Trophoblast cell (in vitro differentiated cells and primary cell): ENCODE data around the gene L3MBTL4.

Source experiments
- DNase-seq, 2 donors: peaks; one replicate each; pipeline ENCODE4 v3.0.0-alpha.2; 2016
- H2AFZ ChIP-seq: 2 replicates; pipeline ENCODE4 v1.6.1; 2013; ENCODE audit warnings: low read length, moderate library complexity, mild to moderate bottlenecking; ENCODE audit not compliant: insufficient read depth, poor library complexity
- H2AK5ac ChIP-seq: 2 replicates; pipeline ENCODE4 v1.6.1; 2013; ENCODE audit warnings: mild to moderate bottlenecking, low read length
- H2BK120ac ChIP-seq: 2 replicates; pipeline ENCODE4 v1.6.1; 2013; ENCODE audit warnings: low read length, mild to moderate bottlenecking, moderate library complexity; ENCODE audit not compliant: insufficient read depth, poor library complexity
- H2BK12ac ChIP-seq: 2 replicates; pipeline ENCODE4 v1.6.1; 2013; ENCODE audit warnings: mild to moderate bottlenecking, low read length, moderate library complexity
- H2BK5ac ChIP-seq: 2 replicates; pipeline ENCODE4 v1.6.1; 2013; ENCODE audit warnings: low read length, low read depth, moderate library complexity, mild to moderate bottlenecking; ENCODE audit not compliant: poor library complexity
- H3K14ac ChIP-seq: 2 replicates; pipeline ENCODE4 v1.6.1; 2013; ENCODE audit warnings: mild to moderate bottlenecking, low read length
- H3K18ac ChIP-seq: 2 replicates; pipeline ENCODE4 v1.6.1; 2013; ENCODE audit warnings: mild to moderate bottlenecking, low read length
- H3K23ac ChIP-seq: 2 replicates; pipeline ENCODE4 v1.6.1; 2013; ENCODE audit warnings: low read length
- H3K27ac ChIP-seq: 2 replicates; pipeline ENCODE4 v1.5.1; 2013; ENCODE audit warnings: low read depth, mild to moderate bottlenecking, inconsistent platforms, low read length, moderate library complexity
- H3K27me3 ChIP-seq: 2 replicates; pipeline ENCODE4 v1.6.1; 2013; ENCODE audit warnings: inconsistent platforms, mild to moderate bottlenecking, low read length, moderate library complexity; ENCODE audit not compliant: insufficient read depth
- H3K36me3 ChIP-seq, 2 experiments: 1 replicate in 1 of 2; 2 replicates in 1 of 2; pipeline ENCODE4 v1.6.1; 2013; ENCODE audit warnings: low read length in 2 of 2, mild to moderate bottlenecking in 2 of 2, moderate library complexity in 1 of 2; ENCODE audit not compliant: insufficient read depth in 2 of 2, control insufficient read depth in 1 of 2
- H3K4ac ChIP-seq: 2 replicates; pipeline ENCODE4 v1.6.1; 2013; ENCODE audit warnings: low read depth, mild to moderate bottlenecking, low read length, moderate library complexity
- H3K4me1 ChIP-seq, 2 experiments: 1 replicate in 1 of 2; 2 replicates in 1 of 2; pipeline ENCODE4 v1.6.1; 2013; ENCODE audit warnings: low read length in 2 of 2, mild to moderate bottlenecking in 2 of 2, moderate library complexity in 1 of 2; ENCODE audit not compliant: insufficient read depth in 2 of 2, control insufficient read depth in 1 of 2
- H3K4me2 ChIP-seq: 2 replicates; pipeline ENCODE4 v1.6.1; 2013; ENCODE audit warnings: inconsistent platforms, mild to moderate bottlenecking, low read length, moderate library complexity
- H3K4me3 ChIP-seq: 2 replicates; pipeline ENCODE4 v1.5.1; 2013; ENCODE audit warnings: mild to moderate bottlenecking, low read depth, low read length, inconsistent platforms
- H3K79me1 ChIP-seq: one replicate; pipeline ENCODE4 v1.6.1; 2013; ENCODE audit warnings: low read length
- H3K79me2 ChIP-seq: 2 replicates; pipeline ENCODE4 v1.6.1; 2013; ENCODE audit warnings: low read length, mild to moderate bottlenecking; ENCODE audit not compliant: control insufficient read depth, insufficient read depth, poor library complexity
- H3K9ac ChIP-seq: 2 replicates; pipeline ENCODE4 v1.6.1; 2013; ENCODE audit warnings: mild to moderate bottlenecking, low read length
- H3K9me3 ChIP-seq: 2 replicates; pipeline ENCODE4 v1.6.1; 2013; ENCODE audit warnings: low read depth, mild to moderate bottlenecking, control low read depth, inconsistent platforms, low read length; ENCODE audit not compliant: insufficient read depth
- H4K12ac ChIP-seq: 2 replicates; pipeline ENCODE4 v1.6.1; 2013; ENCODE audit warnings: low read depth, mild to moderate bottlenecking, low read length, moderate library complexity
- H4K8ac ChIP-seq: 2 replicates; pipeline ENCODE4 v1.6.1; 2013; ENCODE audit warnings: low read depth, mild to moderate bottlenecking, low read length, moderate library complexity
- H4K91ac ChIP-seq: one replicate; pipeline ENCODE4 v1.6.1; 2013; ENCODE audit warnings: low read depth, mild to moderate bottlenecking, low read length, moderate library complexity
- WGBS: extraction: QIAGEN DNeasy Blood & Tissue Kit; methylation state at CpG from one replicate; pipeline ENCODE4 v1.1.7; 2013; ENCODE audit warnings: missing lambda C conversion rate; ENCODE audit not compliant: insufficient read length, insufficient coverage; ENCODE audit errors: extremely low coverage; 5-methylcytosine and 5-hydroxymethylcytosine counted together

L3MBTL4 gene

GRCh38 chr18:6355789-6356589 lies 58.7 kb downstream of the L3MBTL4 start:
- H3K27ac ChIP-seq = no peak overlapping the region

DNA sequence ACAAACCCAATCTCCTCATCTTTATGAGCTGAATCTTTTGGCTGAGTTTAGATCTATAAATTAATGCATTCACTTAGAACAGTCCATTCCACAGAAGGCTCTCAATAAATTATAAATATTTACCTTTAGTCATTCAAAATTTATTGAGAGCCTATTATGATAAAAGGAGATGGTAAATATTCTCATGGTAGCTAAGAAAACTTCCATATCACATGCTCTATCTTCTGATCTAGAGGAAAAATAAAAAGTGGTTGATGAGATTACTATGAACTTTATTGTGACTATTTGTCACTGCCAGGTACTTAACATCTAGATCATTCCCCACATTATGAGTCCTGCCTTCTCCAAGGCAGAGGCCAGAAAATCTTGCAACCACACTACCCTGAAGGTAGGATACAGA lies 62.4 kb downstream of the L3MBTL4 start:
- no peak overlapping the region for H2AK5ac ChIP-seq
- H3K4me1 ChIP-seq = no peaks in the 10 kb centered on the region
- H3K79me2 ChIP-seq = no peaks in the 10 kb centered on the region
- no peaks in the 10 kb centered on the region for H3K9me3 ChIP-seq
- DNase-seq = no peak
- H4K12ac ChIP-seq = no peak overlapping the region
- no peak overlapping the region for H3K14ac ChIP-seq
- no peaks in the 10 kb centered on the region for H3K36me3 ChIP-seq
- no peak overlapping the region for H3K23ac ChIP-seq
- H3K27me3 ChIP-seq = no peaks in the 10 kb centered on the region
- H3K27ac ChIP-seq = no peak overlapping the region
- no peak overlapping the region for H3K4me3 ChIP-seq
- no peak overlapping the region for H3K4me2 ChIP-seq
- H2BK120ac ChIP-seq = no peak overlapping the region
- H4K91ac ChIP-seq = no peak overlapping the region
- H4K8ac ChIP-seq = no peak overlapping the region
- H2BK12ac ChIP-seq = no peak overlapping the region
- H3K79me1 ChIP-seq = no peaks in the 10 kb centered on the region
- no peak overlapping the region for H3K18ac ChIP-seq
- no peak overlapping the region for H3K9ac ChIP-seq
- no peak overlapping the region for H2AFZ ChIP-seq
- H2BK5ac ChIP-seq = no peak overlapping the region
- H3K4ac ChIP-seq = no peak overlapping the region

More at GRCh38 chr18:6355789-6356589, 58.7 kb downstream of the L3MBTL4 start:
- H3K14ac ChIP-seq = no peak overlapping the region
- H3K79me2 ChIP-seq = no peaks in the 10 kb centered on the region
- no peak overlapping the region for H2AFZ ChIP-seq
- H3K36me3 ChIP-seq = no peaks in the 10 kb centered on the region
- no CpG with 5 or more reads among the region's 9 CpGs for WGBS
- H2BK12ac ChIP-seq = no peak overlapping the region
- H2BK5ac ChIP-seq = no peak overlapping the region
- no peaks in the 10 kb centered on the region for H3K4me1 ChIP-seq
- H3K4ac ChIP-seq = no peak overlapping the region
- H4K12ac ChIP-seq = no peak overlapping the region
- no peak overlapping the region for H3K4me3 ChIP-seq
- H3K4me2 ChIP-seq = no peak overlapping the region
- no peak overlapping the region for H2AK5ac ChIP-seq
- H3K9me3 ChIP-seq = no peaks in the 10 kb centered on the region
- no peak overlapping the region for H3K18ac ChIP-seq
- H3K27me3 ChIP-seq = no peaks in the 10 kb centered on the region
- no peak overlapping the region for H3K23ac ChIP-seq
- DNase-seq = peak in 1 of 2 donors; percentile 32
- no peaks in the 10 kb centered on the region for H3K79me1 ChIP-seq
- H4K91ac ChIP-seq = no peak overlapping the region
- no peak overlapping the region for H3K9ac ChIP-seq
- H4K8ac ChIP-seq = no peak overlapping the region
- H2BK120ac ChIP-seq = no peak overlapping the region

DNA sequence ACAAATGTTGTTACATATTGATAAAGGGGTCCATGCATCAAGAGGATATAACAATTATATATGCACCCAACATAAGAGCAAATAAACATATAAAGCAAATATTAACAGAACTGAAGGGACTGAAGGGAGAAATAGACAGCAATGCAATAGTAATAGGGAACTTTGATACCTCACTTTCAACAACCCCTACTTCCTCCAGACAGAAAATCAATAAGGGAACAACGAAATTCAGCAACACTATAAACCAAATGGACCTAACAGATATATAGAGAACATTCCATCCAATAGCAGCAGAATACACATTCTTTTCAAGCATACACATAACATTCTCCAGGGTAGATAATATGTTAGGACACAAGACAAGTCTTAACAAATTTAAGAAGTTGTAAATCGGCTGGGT lies 71.7 kb downstream of the L3MBTL4 start:
- no peak overlapping the region for H4K12ac ChIP-seq
- H3K9ac ChIP-seq = no peak overlapping the region
- no peaks in the 10 kb centered on the region for H3K4me1 ChIP-seq
- H2BK5ac ChIP-seq = no peak overlapping the region
- H3K23ac ChIP-seq = no peak overlapping the region
- no peak overlapping the region for H3K4me3 ChIP-seq
- H3K9me3 ChIP-seq = no peaks in the 10 kb centered on the region
- H3K18ac ChIP-seq = no peak overlapping the region
- H3K36me3 ChIP-seq = no peaks in the 10 kb centered on the region
- H4K8ac ChIP-seq = no peak overlapping the region
- no peak overlapping the region for H2BK120ac ChIP-seq
- no peak overlapping the region for H2AK5ac ChIP-seq
- no peaks in the 10 kb centered on the region for H3K27me3 ChIP-seq
- H3K4me2 ChIP-seq = no peak overlapping the region
- H3K27ac ChIP-seq = no peak overlapping the region
- no peak overlapping the region for H2BK12ac ChIP-seq
- no peak overlapping the region for H4K91ac ChIP-seq
- H3K14ac ChIP-seq = no peak overlapping the region
- no peak for DNase-seq
- no peaks in the 10 kb centered on the region for H3K79me1 ChIP-seq
- H3K4ac ChIP-seq = no peak overlapping the region
- WGBS = no CpG with 5 or more reads among the region's 2 CpGs
- no peaks in the 10 kb centered on the region for H3K79me2 ChIP-seq
- no peak overlapping the region for H2AFZ ChIP-seq

DNA sequence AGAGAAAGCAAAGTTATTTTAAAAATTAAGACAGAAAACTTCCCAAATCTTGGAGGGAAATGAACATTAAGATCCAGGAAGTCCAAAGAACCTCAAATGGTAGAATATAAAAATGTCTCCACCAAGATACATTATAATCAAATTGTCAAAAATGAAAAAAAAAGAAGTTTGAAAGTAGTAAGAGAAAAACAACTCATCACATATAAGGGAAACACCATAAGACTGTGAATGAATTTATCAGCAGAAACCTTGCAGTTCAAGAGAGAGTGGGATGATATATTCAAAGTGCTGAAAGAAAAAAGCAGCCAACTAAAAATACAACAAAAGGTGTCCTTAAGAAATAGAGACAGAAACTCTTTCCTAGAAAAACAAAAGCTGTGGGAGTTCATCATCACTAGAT lies 73.0 kb downstream of the L3MBTL4 start:
- no peaks in the 10 kb centered on the region for H3K27me3 ChIP-seq
- no peak for DNase-seq
- H3K79me2 ChIP-seq = no peaks in the 10 kb centered on the region
- H2BK5ac ChIP-seq = no peak overlapping the region
- no peak overlapping the region for H3K4me3 ChIP-seq
- H3K79me1 ChIP-seq = no peaks in the 10 kb centered on the region
- no peak overlapping the region for H2BK120ac ChIP-seq
- H3K4me1 ChIP-seq = no peaks in the 10 kb centered on the region
- H2BK12ac ChIP-seq = no peak overlapping the region
- H4K91ac ChIP-seq = no peak overlapping the region
- no peak overlapping the region for H4K12ac ChIP-seq
- H2AK5ac ChIP-seq = no peak overlapping the region
- H3K4me2 ChIP-seq = no peak overlapping the region
- H3K14ac ChIP-seq = no peak overlapping the region
- H4K8ac ChIP-seq = no peak overlapping the region
- H2AFZ ChIP-seq = no peak overlapping the region
- no peak overlapping the region for H3K23ac ChIP-seq
- no peak overlapping the region for H3K27ac ChIP-seq
- no peak overlapping the region for H3K4ac ChIP-seq
- H3K36me3 ChIP-seq = no peaks in the 10 kb centered on the region
- no peak overlapping the region for H3K9ac ChIP-seq
- H3K18ac ChIP-seq = no peak overlapping the region
- no peaks in the 10 kb centered on the region for H3K9me3 ChIP-seq
